GM12891 (cell line): ENCODE data around the gene GRM8.

Source experiments
- PAX5 ChIP-seq: IDR thresholded peaks from 2 replicates; pipeline ENCODE4 v1.6.1; 2011; ENCODE audit warnings: low read length, moderate library complexity, mild to moderate bottlenecking; ENCODE audit not compliant: insufficient read depth, severe bottlenecking
- POLR2A ChIP-seq: IDR thresholded peaks from 2 replicates; pipeline ENCODE4 v1.6.1; 2011; ENCODE audit warnings: low read depth, low read length, control low read depth
- POLR2AphosphoS5 ChIP-seq: IDR thresholded peaks from 2 replicates; pipeline ENCODE4 v1.6.1; 2011; ENCODE audit warnings: low read depth, low read length, control low read depth
- POU2F2 ChIP-seq: IDR thresholded peaks from 2 replicates; pipeline ENCODE4 v1.6.1; 2011; ENCODE audit warnings: low read depth, mild to moderate bottlenecking, control low read depth, low read length, moderate library complexity
- SPI1 ChIP-seq: IDR thresholded peaks from 2 replicates; pipeline ENCODE4 v1.6.1; 2011; ENCODE audit warnings: low read depth, low read length, control low read depth
- TAF1 ChIP-seq: IDR thresholded peaks from 2 replicates; pipeline ENCODE4 v1.6.1; 2011; ENCODE audit warnings: low read depth, low read length, control low read depth

DNA sequence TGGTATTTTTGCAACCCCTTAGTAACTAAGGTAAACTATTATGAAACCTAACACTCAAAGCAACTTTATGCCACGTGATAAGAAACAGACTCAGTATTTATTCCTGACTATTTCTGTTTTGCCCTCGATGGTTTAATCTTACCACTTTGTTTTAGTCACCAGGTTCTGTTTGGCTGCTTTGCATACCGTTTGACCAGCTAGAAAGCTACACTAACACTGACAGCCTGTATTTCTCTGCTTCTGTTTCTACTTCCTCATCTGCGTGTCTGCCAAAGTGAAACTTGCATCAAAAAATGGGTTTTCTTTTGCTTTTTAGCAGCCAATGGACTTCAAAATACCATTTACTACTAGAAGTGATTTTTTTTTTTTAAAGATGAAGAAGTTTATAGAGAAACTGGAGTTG is 802.5 kb downstream of the GRM8 start:
- no peak for TF ChIP-seq PAX5
- no peak for TF ChIP-seq TAF1
- no peak for TF ChIP-seq POLR2A
- TF ChIP-seq POLR2AphosphoS5, result no peak
- TF ChIP-seq POU2F2, result peak; percentile 59; the same call in 1 of the 2 replicates
- 0 out of 2 replicates have a peak, but pooled peaks have one; percentile 32 for TF ChIP-seq SPI1
